Right atrium auricular region (tissue), 2 donors: Measurements from ENCODE around the gene MAP1B. TPM values are rescaled to one million over a fixed set of nuclear protein-coding genes. Genes with fewer than 3 reads are reported as not detected.

ENCODE experiments used
- DNase-seq: peaks from one replicate; pipeline ENCODE4 v3.0.0-alpha.2; 2019; ENCODE audit warnings: low spot score
- H3K27ac ChIP-seq, 2 donors: fragments of 200-600 bp; sonication (generic); 1 replicate in 1 of 2; 2 replicates in 1 of 2; pipeline ENCODE4 v1.5.1; 2016 to 2019
- H3K27me3 ChIP-seq, 2 donors: fragments of 200-600 bp; sonication (generic); one replicate each; pipeline versions ENCODE4 v1.5.1 to v1.6.0; 2017 to 2019
- H3K36me3 ChIP-seq: fragments of 200-600 bp; sonication (generic); one replicate; pipeline ENCODE4 v1.5.1; 2016
- H3K4me1 ChIP-seq, 2 donors: fragments of 200-600 bp; sonication (generic); one replicate each; pipeline versions ENCODE4 v1.5.1 to v1.6.0; 2017 to 2019
- H3K4me3 ChIP-seq, 2 donors: fragments of 200-600 bp; sonication (generic); 1 replicate in 1 of 2; 2 replicates in 1 of 2; pipeline ENCODE4 v1.5.1; 2017 to 2019; ENCODE audit warnings: mild to moderate bottlenecking in 1 of 2, moderate library complexity in 1 of 2
- H3K9me3 ChIP-seq, 2 donors: fragments of 200-600 bp; sonication (generic); one replicate each; pipeline ENCODE4 v1.5.1; 2019
- CTCF ChIP-seq, 2 donors: fragments of 200-600 bp; sonication (generic); IDR thresholded peaks; one replicate each; pipeline ENCODE4 v1.5.1; 2019; ENCODE audit warnings: antibody characterized with exemption in 2 of 2
- total RNA-seq, 2 donors: library from RNA; depleted of rRNA; stranded (reverse); fragments of >200 nt; gene quantifications; one replicate each; pipeline ENCODE4 v1.1.0, GENCODE V29; 2016

The MAP1B gene
- total RNA-seq, result 100 to 1,000 TPM; 203 to 558 TPM

GRCh38 chr5:72107131-72107900 is at the start of gene MAP1B:
Gene MAP1B, plus strand, starts transcription at chr5:72107475. Its CDS starts 57 bp downstream, at chr5:72107532.
- Histone ChIP-seq H3K4me3 (peak within 1 kb of the TSS; percentile 72 to 91), H3K4me1 (peaks cover 0 to 37% of the 10 kb centered on the region in 2 donors), H3K9me3 (no peaks in the 10 kb centered on the region), H3K27me3 (no peaks in the 10 kb centered on the region), H3K27ac (peak within 1 kb of the TSS; percentile 91 to 95), H3K36me3 (no peaks in the 10 kb centered on the region)
- peak; percentile 64 for DNase-seq
- TF ChIP-seq CTCF (IDR thresholded peaks at IDR 0.05), result no peak

- H3K27me3 ChIP-seq, result no peaks in the 10 kb centered on the region
- H3K36me3 ChIP-seq, result no peaks in the 10 kb centered on the region
- no peak overlapping the region for H3K4me3 ChIP-seq
- H3K4me1 ChIP-seq, result no peaks in the 10 kb centered on the region
- DNase-seq, result no peak
- H3K9me3 ChIP-seq, result no peaks in the 10 kb centered on the region
- no peak for TF ChIP-seq CTCF (IDR thresholded peaks at IDR 0.05)
- no peak overlapping the region for H3K27ac ChIP-seq
Observed at GRCh38 chr5:72057816-72058215, 49.5 kb upstream of the MAP1B start.

GRCh38 chr5:72063219-72063819 is 44.0 kb upstream of the MAP1B start:
- no peak for DNase-seq
- Histone ChIP-seq H3K4me3 (no peak overlapping the region), H3K27me3 (no peaks in the 10 kb centered on the region), H3K4me1 (no peaks in the 10 kb centered on the region), H3K27ac (no peak overlapping the region), H3K36me3 (no peaks in the 10 kb centered on the region), H3K9me3 (no peaks in the 10 kb centered on the region)
- TF ChIP-seq CTCF (IDR thresholded peaks at IDR 0.05), result no peak

GRCh38 chr5:72064801-72065570 is 42.3 kb upstream of the MAP1B start:
- H3K27ac ChIP-seq, result no peak overlapping the region
- no peak for DNase-seq
- H3K4me3 ChIP-seq, result no peak overlapping the region
- no peaks in the 10 kb centered on the region for H3K9me3 ChIP-seq
- no peak for TF ChIP-seq CTCF (IDR thresholded peaks at IDR 0.05)
- no peaks in the 10 kb centered on the region for H3K4me1 ChIP-seq
- no peaks in the 10 kb centered on the region for H3K27me3 ChIP-seq
- H3K36me3 ChIP-seq, result no peaks in the 10 kb centered on the region

GRCh38 chr5:72065751-72066255 is 41.5 kb upstream of the MAP1B start:
- no peak overlapping the region for H3K27ac ChIP-seq
- H3K27me3 ChIP-seq, result no peaks in the 10 kb centered on the region
- no peak for TF ChIP-seq CTCF (IDR thresholded peaks at IDR 0.05)
- no peak for DNase-seq
- H3K4me3 ChIP-seq, result no peak overlapping the region
- H3K36me3 ChIP-seq, result no peaks in the 10 kb centered on the region
- H3K9me3 ChIP-seq, result no peaks in the 10 kb centered on the region
- no peaks in the 10 kb centered on the region for H3K4me1 ChIP-seq
